ENCODE results near the gene UBE2Q2. TPM values are rescaled to one million over a fixed set of nuclear protein-coding genes. Genes with fewer than 3 reads are reported as not detected.

UBE2Q2 gene
- total and polyA plus RNA-seq, 3 donors from 2014 or later: 36.4 to 44.8 (median 43.8) TPM

DNA sequence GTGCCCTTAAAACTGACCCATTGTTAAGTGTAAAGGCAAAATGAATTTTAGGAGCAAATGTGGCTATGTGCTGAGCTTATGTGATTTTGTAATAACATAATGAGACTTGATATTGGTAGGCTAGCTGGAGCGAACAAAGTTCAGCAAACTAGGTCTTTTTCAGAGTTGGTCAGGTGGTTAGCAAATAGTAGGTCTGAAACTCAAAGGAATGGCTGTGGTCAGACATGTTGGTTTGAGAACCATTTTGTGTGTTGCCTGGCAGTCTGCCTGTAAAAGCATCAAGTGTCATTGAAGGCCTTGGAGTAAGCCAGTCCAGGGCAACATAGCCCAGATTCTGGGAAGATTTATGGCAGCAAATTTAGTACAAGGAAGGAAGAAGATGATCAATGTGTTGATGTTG is 76.8 kb downstream of the UBE2Q2 start:
- TF ChIP-seq, protein P1, sequence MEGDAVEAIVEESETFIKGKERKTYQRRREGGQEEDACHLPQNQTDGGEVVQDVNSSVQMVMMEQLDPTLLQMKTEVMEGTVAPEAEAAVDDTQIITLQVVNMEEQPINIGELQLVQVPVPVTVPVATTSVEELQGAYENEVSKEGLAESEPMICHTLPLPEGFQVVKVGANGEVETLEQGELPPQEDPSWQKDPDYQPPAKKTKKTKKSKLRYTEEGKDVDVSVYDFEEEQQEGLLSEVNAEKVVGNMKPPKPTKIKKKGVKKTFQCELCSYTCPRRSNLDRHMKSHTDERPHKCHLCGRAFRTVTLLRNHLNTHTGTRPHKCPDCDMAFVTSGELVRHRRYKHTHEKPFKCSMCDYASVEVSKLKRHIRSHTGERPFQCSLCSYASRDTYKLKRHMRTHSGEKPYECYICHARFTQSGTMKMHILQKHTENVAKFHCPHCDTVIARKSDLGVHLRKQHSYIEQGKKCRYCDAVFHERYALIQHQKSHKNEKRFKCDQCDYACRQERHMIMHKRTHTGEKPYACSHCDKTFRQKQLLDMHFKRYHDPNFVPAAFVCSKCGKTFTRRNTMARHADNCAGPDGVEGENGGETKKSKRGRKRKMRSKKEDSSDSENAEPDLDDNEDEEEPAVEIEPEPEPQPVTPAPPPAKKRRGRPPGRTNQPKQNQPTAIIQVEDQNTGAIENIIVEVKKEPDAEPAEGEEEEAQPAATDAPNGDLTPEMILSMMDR (IDR thresholded peaks at IDR 0.05): no peak
- TF ChIP-seq POLR2A (IDR thresholded peaks at IDR 0.05): no peak
- intact Hi-C loops (cut with DNase I; ENCODE audit: low total_unique reads): no loop called here
- H3K27me3 ChIP-seq: no peaks in the 10 kb centered on the region
- no peaks in the 10 kb centered on the region for H3K4me1 ChIP-seq
- WGBS, 2 donors: 94 to 97% methylated on average over 1 of the region's 1 CpG
- H3K27ac ChIP-seq: no peak overlapping the region
- no peaks in the 10 kb centered on the region for H3K9me3 ChIP-seq
- no peak for DNase-seq
- no peak overlapping the region for H3K4me3 ChIP-seq
- H3K36me3 ChIP-seq (ENCODE audit: low read depth, missing control alignments): no peaks in the 10 kb centered on the region

DNA sequence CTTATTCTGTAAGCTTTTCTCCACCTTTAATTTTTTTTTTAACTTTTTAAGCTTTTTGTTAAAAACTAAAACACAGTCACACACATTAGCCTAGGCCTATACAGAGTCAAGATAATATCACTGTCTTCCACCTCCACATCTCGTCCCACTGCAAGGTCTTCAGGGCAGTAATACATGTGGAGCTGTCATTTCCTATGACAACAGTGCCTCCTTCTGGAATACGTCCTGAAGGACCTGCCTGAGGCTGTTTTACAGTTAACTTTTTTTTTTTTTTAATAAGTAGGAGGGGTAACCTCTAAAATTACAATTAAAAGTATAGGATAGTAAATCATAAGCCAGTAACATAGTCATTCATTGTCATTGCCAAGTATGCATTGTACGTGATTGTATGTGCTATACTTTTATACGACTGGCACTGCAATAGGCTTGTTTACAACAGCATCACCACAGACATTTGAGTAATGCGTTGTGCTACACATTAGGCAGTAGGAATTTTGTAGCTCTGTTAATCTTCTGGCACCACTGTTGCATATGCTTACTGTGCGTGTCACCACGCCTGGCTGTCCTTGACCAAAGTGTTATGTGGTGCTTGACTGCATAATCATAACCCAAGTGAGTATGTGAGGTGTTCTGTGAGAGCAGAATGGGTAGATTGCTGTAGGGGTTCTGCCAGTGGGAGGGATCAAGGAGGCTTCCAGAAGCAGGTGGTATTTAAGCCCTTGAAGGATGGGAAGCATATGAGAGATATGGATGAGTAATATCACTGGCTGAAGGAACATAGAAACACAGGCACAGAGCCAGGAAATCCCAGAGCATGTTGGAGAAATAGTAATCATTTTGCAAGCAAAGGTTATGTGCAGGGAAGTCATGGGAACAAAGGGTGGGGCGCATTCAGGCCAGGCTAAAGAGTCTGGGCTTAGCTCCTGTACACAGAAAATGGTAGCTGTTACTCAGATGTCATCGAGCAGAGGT is 78.8 kb downstream of the UBE2Q2 start:
- Histone ChIP-seq H3K27ac (no peak overlapping the region), H3K9me3 (no peaks in the 10 kb centered on the region), H3K36me3 (ENCODE audit: low read depth, missing control alignments) (no peaks in the 10 kb centered on the region), H3K4me1 (no peaks in the 10 kb centered on the region), H3K4me3 (no peak overlapping the region), H3K27me3 (no peaks in the 10 kb centered on the region)
- TF ChIP-seq POLR2A (IDR thresholded peaks at IDR 0.05): no peak
- TF ChIP-seq, protein P1 (IDR thresholded peaks at IDR 0.05): no peak
- intact Hi-C loops (cut with DNase I; ENCODE audit: low total_unique reads): no loop called here
- 74 to 80% methylated on average over 9 of the region's 9 CpGs for WGBS, 2 donors
- peak; percentile 41 for DNase-seq

DNA sequence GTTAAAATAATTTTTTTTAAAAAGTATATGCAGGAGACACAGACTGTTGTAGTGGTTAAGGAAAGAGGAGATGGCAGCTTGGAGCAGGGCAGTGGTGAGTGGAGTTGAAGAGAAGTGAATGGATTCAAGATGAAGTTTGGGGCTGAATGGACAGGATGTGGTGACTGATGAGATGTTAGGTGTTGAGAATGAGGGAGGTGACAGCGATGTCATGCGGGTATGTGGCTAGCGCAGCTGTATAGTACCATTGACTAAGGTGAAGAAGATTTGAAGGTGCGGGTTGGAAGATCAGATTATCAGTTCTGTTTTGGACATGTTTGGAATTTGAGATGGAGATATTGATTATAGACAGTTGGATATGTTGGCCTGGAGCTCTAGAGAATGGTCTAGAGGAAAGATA is 80.5 kb downstream of the UBE2Q2 start:
- H3K9me3 ChIP-seq: no peaks in the 10 kb centered on the region
- DNase-seq: no peak
- no peaks in the 10 kb centered on the region for H3K36me3 ChIP-seq (ENCODE audit: low read depth, missing control alignments)
- H3K4me1 ChIP-seq: no peaks in the 10 kb centered on the region
- no peak overlapping the region for H3K27ac ChIP-seq
- TF ChIP-seq POLR2A (IDR thresholded peaks at IDR 0.05): no peak
- TF ChIP-seq, protein P1 (IDR thresholded peaks at IDR 0.05): no peak
- H3K4me3 ChIP-seq: no peak overlapping the region
- H3K27me3 ChIP-seq: no peaks in the 10 kb centered on the region
- 94 to 95% methylated on average over 4 of the region's 4 CpGs for WGBS, 2 donors
- intact Hi-C loops (cut with DNase I; ENCODE audit: low total_unique reads): no loop called here

DNA sequence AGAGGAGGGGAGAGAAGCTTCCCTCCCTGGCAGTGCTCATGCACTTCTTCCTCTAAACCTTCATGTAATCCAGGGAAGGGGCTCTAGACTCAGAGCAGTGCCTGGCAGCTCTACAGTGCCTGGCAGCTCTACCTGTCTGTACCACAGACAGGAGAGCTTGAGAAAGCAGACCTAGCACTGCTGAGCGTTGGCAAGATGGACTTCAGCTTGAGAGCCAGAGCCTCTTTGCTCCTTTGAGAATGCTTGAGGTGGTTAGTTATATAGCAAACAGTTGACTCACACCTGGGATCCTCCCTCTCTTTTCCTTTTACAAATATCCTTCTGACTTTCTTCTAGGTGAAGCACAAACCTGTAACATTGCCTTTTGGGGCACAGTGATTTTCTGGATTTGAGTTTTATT is 81.3 kb downstream of the UBE2Q2 start:
- Histone ChIP-seq H3K4me1 (no peaks in the 10 kb centered on the region), H3K4me3 (no peak overlapping the region), H3K27me3 (no peaks in the 10 kb centered on the region), H3K9me3 (no peaks in the 10 kb centered on the region), H3K27ac (no peak overlapping the region), H3K36me3 (ENCODE audit: low read depth, missing control alignments) (no peaks in the 10 kb centered on the region)
- TF ChIP-seq POLR2A (IDR thresholded peaks at IDR 0.05): no peak
- TF ChIP-seq, protein P1 (IDR thresholded peaks at IDR 0.05): no peak
- DNase-seq: no peak
- intact Hi-C loops (cut with DNase I; ENCODE audit: low total_unique reads): no loop called here
- 95 to 100% methylated on average over 1 of the region's 1 CpG for WGBS, 2 donors
